HG02870 (cell line): ENCODE measurements around the gene SDK2.

Source experiments
- ATAC-seq: cut with Tn5 transposase; IDR thresholded peaks from one replicate; pipeline ENCODE4 v1.9.1; 2021; ENCODE audit warnings: mild to moderate bottlenecking, moderate library complexity; ENCODE audit not compliant: unreplicated experiment

The SDK2 gene

DNA sequence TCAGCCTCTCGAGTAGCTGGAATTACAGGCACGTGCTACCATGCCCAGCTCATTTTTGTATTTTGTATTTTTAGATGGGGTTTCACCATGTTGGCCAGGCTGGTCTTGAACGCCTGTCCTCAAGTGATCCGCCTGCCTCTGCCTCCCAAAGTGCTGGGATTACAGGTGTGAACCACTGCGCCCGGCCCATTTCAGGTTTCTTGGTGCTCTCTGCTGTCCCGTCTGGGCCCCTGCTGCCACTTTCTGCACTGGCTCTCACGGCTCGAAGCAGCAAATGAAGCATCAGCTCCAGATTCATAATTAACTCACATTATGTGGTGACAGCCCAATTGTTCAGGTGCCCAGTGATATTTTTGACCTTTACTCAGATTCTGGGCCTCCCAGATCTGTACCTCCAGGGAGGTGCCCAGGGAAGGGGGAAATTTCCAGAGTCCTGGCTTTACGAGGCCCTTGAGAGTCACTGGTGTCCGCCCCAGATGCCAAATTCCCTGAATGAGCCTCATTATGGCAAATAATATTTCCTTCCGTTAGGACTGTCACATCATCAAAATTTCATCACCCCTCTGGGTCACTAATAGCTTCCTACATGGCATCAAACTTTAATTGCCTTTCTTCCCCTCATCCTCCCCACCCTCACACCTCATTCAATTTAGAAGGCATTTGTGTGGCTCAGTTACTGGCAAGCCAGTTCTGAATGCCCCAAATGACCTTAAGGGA, 9.0 kb downstream of the SDK2 start:
- no peak for ATAC-seq

DNA sequence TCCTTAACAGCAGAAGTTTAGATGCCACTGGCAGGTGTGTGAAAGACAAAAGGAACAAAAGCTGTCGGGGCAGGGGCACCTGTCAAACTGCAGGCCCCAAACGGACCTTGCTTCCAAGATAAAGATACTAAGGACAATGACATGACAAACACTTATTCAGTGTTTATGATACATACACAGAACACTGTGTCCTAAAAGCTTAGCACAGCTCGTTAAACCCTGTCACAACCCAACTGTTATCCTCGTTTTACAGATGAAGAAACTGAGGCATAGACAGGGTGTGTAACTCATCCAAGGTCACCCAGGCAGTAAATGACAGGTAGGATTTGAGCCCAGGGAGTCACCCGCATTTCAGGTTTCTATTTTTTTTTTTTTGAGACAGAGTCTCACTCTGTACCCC, 9.6 kb downstream of the SDK2 start:
- ATAC-seq, result no peak

DNA sequence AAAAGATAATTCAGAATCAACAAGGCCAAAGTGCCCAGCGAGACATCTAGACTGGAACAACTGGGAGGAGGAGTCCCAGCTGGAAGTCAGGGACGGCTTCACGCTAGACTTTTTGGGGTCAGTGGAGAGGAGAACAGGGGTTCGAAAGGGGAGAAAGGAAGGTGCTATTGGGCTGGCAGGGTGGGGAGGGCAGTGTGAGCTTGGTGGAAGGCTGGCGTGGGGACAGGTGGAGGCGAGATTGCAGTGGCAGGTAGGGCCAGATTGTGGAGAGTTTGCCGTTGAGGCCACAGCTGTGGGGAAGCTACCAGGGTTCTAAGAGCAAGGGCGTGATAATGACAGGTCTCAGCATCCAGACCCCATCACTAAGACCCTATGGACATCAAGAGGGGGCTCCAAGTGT, 10.5 kb downstream of the SDK2 start:
- no peak for ATAC-seq

- no peak for ATAC-seq
Observed at GRCh38 chr17:73632513-73632912, 11.7 kb downstream of the SDK2 start.

GRCh38 chr17:73630965-73631595, 13.2 kb downstream of the SDK2 start:
- no peak for ATAC-seq

DNA sequence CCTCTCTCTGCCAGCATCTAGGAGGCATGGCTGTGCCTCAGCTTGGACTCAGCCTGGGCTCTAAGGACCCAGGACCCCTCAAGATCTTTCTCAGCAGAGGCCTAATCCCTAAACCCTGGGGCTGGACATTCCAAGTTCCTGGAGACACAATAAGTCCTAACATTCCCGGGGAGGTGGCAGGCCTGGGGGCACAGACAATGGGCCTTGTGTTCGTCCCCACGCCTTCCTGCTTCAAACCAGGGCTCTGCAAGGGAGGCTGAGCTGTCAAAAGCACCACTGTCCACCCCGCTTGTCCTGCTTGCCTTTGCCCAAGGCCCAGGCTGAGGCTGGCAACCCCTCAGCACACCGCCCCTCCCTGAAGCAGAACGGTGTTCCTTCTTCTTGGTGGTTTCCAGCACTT, 13.7 kb downstream of the SDK2 start:
- ATAC-seq, result no peak

DNA sequence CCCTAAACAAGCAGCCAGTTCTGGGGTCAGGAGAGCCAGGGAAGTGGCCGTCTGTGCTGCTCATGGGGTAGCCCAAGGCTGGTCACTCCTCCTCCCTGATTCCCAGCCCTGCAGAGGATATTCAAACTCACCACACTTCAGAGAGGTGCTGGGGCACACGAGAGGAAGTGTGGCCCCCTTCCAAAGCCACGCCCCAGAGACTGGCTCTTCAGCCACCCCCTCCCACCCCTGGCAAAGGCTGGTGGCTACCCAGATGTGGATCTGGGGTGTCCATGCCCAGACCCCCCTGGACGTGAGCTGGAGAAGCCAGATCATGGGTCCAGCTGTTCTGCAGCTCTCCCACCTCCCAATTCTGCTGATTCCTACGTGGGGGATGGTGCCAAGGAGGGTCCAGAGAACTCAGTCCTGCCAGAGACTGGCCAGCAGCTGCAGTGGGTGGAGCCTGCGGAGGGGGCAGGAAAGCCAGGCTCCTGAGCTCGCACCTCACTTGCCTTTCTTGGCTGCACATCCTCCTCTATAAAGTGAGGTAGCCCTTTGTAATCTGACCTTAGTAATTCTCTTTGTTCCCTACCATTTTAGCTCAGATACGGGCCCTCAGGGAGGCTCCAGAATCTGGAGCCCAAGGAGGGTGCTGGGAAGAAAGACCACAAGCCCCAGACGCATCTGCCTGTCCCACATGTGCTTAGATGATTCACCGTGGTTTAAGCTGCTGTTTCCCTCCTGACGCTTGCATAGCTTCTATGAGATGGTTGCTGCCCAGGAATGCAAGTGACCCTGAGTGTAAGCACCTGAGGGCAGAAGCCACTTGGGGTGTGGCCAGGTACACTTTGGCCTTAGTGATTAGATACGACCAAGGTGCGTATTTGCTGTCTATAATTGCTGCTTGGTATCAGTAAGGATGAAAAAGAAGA, 15.3 kb downstream of the SDK2 start:
- no peak for ATAC-seq

GRCh38 chr17:73625991-73626673, 18.1 kb downstream of the SDK2 start:
- no peak for ATAC-seq

- no peak for ATAC-seq
Observed at GRCh38 chr17:73625006-73625405, 19.2 kb downstream of the SDK2 start.

DNA sequence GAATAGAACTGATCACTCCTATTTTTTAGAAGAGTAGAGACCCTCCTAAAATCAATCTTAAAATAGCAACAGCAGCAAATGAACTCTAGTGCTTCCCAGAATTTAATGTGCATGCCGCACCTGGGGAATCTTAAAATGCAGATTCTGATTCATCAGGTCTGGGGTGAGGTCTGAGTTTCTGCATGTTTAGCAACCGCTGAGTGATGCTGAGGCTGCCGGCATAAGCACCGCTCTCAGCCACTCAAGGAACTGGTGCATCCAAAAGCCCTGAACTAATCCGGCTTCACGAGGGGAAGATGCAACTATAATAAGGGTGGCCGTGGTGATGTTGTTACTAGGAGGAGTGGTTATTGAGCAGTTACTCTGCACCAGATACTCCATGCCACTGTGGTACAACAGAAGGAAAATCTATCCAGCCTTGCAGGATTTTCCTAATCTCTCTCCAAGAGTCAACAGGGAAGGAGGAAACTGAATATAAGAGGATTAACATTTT, 19.7 kb downstream of the SDK2 start:
- ATAC-seq, result no peak

- ATAC-seq, result no peak
Observed at GRCh38 chr17:73623818-73624217, 20.4 kb downstream of the SDK2 start.

DNA sequence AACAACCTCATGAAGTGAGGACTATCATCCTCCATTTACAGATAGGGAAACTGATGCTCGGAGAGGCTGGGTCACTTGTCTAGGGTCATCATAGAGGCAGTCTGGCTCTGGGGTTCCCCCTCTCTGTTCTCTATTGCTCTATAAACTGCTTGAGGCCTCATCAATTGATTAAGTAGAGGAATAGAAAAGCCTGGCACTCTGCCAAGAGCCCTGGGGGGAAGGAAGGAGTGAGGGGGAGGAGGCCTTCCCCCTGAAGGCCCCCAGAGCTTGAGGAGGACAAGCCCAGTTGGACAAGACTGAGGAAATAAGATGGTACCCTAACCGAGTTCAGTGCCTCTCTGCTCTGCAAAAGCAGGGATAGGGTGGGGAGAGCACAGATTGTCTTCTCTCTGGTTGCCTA, 21.0 kb downstream of the SDK2 start:
- ATAC-seq, result no peak

DNA sequence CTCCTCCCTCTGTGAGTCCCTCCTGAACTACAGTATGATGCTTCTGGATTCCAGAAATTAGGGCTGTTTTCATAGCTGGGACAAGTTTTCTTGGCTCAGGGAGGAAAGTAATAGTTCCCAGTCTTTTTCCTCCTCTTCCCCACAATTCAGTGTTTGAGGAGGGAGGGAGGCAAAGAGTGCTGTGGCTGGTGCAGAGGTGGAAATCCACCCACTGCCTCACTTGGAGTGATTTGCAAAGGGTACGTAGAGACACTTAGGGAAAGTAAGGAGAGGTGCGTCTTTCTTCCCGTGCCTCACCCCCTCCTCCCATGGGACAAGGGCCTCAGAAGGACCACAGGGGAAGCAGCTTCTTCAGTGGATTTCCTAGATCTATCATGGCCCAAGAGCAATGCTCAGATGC, 21.9 kb downstream of the SDK2 start:
- no peak for ATAC-seq

- ATAC-seq, result no peak
Observed at GRCh38 chr17:73621685-73622084, 22.6 kb downstream of the SDK2 start.

- ATAC-seq, result no peak
Observed at GRCh38 chr17:73620414-73620813, 23.8 kb downstream of the SDK2 start.

DNA sequence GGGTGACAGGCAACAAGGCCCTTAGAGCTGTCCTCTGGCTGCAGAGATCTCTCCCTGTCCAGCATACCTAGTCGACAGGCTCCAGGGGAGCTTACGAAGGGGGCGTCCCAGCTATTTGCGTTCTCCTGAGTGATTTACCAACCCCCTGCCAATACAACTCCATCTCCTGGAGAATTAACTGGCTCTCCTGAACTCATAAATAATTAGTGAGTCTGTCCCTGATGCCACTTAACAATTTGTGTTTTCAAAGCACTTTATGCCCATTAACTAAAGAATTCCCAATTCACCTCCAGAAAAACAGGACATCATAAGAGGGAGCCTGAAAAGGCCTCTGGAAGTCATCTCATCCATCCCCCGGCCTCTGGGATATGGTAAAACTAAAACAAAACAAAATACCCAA, 26.7 kb downstream of the SDK2 start:
- ATAC-seq, result no peak

DNA sequence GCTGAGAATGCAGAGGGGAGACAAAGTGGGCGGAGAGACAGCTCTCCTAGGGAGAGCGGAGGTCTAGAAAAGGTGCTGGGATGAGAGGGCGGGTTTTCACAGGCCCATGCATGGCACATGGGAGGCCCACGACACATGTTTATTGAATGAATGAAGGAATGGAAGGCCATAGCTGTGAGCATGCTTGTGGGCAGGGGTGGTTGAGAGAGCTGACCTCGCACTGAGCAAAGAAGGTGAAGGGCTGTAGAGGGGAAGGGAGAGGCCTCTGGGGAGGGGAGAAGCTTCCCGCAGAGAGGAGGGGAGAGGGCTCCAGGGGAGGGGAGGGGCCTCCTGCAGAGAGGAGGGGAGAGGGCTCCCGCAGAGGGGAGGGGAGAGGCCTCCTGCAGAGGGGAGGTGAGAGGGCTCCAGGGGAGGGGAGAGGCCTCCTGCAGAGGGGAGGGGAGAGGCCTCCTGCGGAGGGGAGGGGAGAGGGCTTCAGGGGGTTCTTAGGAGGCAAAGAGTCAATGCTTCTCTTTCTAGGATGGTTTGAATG, 27.3 kb downstream of the SDK2 start:
- ATAC-seq, result no peak

DNA sequence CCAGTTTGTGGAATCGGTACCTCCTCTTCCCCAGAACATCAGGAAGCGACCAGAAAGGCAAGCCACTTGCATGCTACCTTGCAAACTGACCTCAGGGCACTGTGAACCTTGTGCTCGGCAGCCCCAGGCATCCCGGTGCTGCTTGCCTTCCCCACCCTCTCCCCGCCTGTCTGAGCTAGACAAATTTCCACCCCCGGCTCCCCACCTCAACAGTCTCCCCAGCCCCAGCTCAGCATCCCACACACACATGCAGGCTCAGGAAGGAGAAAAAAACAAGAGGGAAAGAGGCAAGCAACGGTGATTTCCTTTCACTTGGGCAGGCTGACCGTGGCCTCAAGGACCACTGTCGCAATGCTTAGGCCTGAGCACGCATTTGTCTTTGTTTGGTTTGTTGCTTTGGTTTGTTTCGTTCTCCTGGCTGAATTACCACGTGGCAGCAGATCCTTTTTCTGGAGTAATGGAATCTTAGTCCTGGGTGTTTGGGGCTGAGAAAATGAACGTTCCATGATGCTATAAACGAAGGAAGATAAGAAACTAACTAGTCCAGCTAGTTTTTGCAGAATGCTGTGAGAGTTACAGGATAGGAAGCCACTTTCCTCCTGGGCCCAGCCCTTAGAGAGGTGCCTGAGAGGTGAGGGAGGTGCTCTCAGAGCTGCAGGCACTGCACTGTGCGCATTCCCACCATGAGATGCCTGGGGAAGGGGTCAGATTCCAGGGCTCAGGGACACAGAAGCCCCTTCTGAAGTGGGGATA, 27.9 kb downstream of the SDK2 start:
- ATAC-seq, result no peak

- no peak for ATAC-seq
Observed at GRCh38 chr17:73614256-73614655, 30.0 kb downstream of the SDK2 start.
